ENCODE results near the gene NMBR. TPM values are rescaled to one million over a fixed set of nuclear protein-coding genes. Genes with fewer than 3 reads are reported as not detected.

The NMBR gene
- total RNA-seq, 1 donor from 2014 or later: not detected

DNA sequence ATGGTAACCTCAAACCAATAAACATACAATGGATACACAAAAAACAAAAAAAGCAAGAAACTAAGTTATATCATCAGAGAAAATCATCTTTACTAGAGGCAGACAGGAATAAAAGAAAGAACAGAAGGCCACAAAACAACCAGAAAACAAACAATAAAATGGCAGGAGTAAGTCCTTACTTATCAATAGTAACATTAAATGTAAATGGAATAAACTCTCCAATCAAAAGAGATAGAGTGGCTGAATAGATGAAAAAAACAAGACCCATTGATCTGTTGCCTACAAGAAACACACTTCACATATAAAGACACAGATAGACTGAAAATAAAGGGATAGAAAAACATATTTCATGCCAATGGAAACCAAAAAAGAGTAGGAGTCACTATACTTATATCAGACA, 95.5 kb downstream of the NMBR start:
- no peak overlapping the region for H3K27ac ChIP-seq
- DNase-seq: no peak
- H3K9me3 ChIP-seq: peaks cover 6% of the 10 kb centered on the region
- H3K36me3 ChIP-seq: no peaks in the 10 kb centered on the region
- no peak for ATAC-seq
- no peaks in the 10 kb centered on the region for H3K27me3 ChIP-seq
- H3K4me1 ChIP-seq: no peaks in the 10 kb centered on the region
- no peak overlapping the region for H3K4me3 ChIP-seq
- no peak for TF ChIP-seq CTCF (IDR thresholded peaks at IDR 0.05)
- intact Hi-C loops (cut with DNase I): no loop called here

DNA sequence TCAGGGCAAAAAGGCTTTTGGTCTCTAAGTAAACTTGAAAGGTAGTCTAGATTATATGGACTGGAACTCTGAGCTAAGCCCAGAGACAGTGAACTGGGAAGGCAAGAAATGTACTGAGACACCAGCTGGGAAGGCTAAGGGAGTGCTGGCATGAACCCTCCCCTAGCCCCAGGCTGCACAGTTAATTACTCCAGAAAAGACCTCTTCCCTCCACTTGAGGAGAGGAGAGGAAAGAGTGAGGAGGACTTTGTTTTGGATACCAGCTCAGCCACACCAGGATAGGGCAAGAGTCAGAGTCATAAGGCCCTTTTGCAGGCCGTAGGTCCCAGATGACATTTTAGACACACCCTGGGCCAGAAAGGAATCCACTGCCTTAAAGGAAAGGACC, 98.3 kb downstream of the NMBR start:
- peaks cover 6% of the 10 kb centered on the region for H3K9me3 ChIP-seq

GRCh38 chr6:142047934-142048592, 98.9 kb downstream of the NMBR start:
- DNase-seq (no peak), ATAC-seq (no peak)
- Histone ChIP-seq H3K4me1 (no peaks in the 10 kb centered on the region), H3K36me3 (no peaks in the 10 kb centered on the region), H3K27me3 (no peaks in the 10 kb centered on the region), H3K9me3 (peaks cover 5% of the 10 kb centered on the region), H3K4me3 (no peak overlapping the region), H3K27ac (no peak overlapping the region)
- intact Hi-C loops (cut with DNase I): no loop called here
- TF ChIP-seq CTCF (IDR thresholded peaks at IDR 0.05): no peak

More for the DNA sequence above, 98.3 kb downstream of the NMBR start:
- no peak for TF ChIP-seq CTCF (IDR thresholded peaks at IDR 0.05)
- no peak for ATAC-seq
- Histone ChIP-seq H3K4me1 (no peaks in the 10 kb centered on the region), H3K36me3 (no peaks in the 10 kb centered on the region), H3K4me3 (no peak overlapping the region), H3K27me3 (no peaks in the 10 kb centered on the region), H3K27ac (no peak overlapping the region)
- intact Hi-C loops (cut with DNase I): no loop called here
- no peak for DNase-seq

DNA sequence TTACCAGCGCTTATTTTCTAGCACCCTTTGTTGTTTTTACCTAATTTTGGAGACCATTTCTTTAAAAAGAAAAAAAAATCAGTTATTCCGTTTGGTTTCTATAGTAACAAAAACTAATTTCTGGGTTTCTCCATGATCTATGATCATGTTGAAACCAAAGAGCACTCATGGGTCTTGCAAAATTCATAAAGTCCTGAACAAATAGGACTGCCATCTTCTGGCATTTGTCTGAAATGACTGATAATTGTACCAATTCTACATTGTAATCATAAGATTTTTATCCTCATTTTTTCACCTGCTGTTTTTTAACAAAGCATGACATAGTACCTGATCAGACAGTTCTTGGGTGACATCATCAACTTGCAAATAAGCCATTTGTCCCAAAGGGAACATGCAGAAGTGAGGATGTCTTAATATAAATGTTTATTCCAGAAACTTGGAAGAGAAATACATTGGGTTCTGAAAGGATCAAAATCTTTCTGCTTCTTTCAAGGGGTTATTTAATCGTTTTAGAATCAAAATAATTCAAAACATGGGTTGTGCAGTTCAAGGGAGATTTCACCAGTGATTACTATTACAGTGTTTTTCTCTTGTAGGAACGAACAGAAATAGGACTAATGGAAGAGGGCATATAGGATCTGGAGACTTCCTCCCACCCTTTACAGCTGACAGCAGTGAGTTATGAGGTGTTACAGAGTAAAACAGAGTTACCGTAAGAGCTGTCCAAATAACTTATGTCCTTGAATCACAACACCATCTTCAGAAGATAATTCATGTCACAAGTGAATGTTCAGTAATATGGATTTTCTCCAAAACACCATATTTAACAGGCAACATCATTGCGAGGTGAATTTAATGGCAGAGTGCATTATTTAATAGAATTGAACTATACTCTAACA, 101.3 kb downstream of the NMBR start:
- Histone ChIP-seq H3K4me1 (no peaks in the 10 kb centered on the region), H3K36me3 (no peaks in the 10 kb centered on the region), H3K27me3 (no peaks in the 10 kb centered on the region), H3K4me3 (no peak overlapping the region), H3K9me3 (no peaks in the 10 kb centered on the region), H3K27ac (no peak overlapping the region)
- no peak for DNase-seq
- intact Hi-C loops (cut with DNase I): no loop called here
- no peak for ATAC-seq
- TF ChIP-seq CTCF (IDR thresholded peaks at IDR 0.05): no peak

DNA sequence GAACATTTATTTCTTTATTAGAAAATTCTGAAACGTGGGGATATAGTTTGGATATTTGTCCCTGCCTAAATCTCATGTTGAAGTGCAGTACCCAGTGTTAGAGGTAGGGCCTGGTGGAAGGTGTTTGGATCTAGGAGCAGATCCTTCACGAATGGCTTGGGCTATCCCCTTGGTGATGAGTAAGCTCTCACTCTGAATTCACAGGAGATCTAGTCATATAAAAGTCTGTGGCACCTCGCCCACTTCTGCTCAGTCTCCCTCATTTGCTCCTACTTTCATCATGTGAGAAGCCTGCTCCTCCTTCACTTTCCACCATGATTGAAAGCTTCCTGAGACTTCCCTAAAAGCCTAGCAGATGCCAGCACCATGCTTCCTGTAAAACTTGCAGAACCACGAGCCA, 111.0 kb downstream of the NMBR start:
- no peaks in the 10 kb centered on the region for H3K27me3 ChIP-seq
- H3K36me3 ChIP-seq: no peaks in the 10 kb centered on the region
- intact Hi-C loops (cut with DNase I): no loop called here
- ATAC-seq (no peak), DNase-seq (no peak)
- no peak overlapping the region for H3K27ac ChIP-seq
- no peaks in the 10 kb centered on the region for H3K9me3 ChIP-seq
- no peak overlapping the region for H3K4me3 ChIP-seq
- TF ChIP-seq CTCF (IDR thresholded peaks at IDR 0.05): no peak
- no peaks in the 10 kb centered on the region for H3K4me1 ChIP-seq
